GM12872 (cell line): ENCODE measurements around the gene TSKS.

Source experiments
- TF ChIP-seq, protein P1 (sequence below): IDR thresholded peaks from 3 replicates; pipeline ENCODE4 v1.5.1; 2011; ENCODE audit warnings: low read depth, mild to moderate bottlenecking, low read length, moderate library complexity; ENCODE audit not compliant: insufficient read depth

The TSKS gene

DNA sequence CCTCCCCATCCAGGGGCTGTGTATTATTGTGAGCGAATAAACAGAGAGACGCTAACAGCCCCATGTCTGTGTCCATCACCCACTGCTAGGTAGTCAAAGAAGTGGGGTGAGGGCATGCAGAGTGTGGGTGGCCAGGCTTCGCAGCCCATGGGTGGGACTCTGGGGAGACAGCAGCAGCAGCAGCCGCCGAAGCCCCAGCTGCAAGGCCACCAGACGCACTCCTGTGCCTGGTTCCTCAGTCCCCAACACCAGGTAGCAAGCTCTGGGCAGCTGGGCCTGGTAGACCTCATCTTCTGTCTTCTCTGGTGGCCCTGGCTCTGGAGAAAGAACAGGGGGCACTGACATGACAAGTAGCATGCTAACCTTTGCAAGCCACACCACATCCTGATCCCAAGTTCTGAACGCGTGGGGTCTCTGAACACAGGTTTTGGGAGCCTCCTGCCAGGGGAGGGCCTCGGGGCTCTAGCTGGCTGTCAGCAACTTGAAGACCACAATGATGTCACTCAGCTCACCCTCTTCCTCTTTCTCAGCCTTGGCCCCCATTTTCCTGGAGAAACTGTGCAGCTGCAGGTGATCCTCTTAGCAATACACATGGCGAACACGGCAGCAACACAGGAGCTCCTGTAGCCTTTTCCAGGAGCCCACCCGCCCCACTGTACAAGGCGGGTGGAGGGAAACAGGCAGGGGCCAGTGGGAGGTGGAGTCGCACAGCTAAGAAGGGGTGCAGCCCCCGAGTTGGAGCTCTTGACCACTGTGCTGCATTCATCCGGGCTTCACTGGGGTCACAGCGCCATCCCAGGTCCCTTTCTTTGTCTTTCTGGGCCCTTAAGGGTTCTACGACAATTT is 44.2 kb upstream of the TSKS start:
- TF ChIP-seq, protein P1, sequence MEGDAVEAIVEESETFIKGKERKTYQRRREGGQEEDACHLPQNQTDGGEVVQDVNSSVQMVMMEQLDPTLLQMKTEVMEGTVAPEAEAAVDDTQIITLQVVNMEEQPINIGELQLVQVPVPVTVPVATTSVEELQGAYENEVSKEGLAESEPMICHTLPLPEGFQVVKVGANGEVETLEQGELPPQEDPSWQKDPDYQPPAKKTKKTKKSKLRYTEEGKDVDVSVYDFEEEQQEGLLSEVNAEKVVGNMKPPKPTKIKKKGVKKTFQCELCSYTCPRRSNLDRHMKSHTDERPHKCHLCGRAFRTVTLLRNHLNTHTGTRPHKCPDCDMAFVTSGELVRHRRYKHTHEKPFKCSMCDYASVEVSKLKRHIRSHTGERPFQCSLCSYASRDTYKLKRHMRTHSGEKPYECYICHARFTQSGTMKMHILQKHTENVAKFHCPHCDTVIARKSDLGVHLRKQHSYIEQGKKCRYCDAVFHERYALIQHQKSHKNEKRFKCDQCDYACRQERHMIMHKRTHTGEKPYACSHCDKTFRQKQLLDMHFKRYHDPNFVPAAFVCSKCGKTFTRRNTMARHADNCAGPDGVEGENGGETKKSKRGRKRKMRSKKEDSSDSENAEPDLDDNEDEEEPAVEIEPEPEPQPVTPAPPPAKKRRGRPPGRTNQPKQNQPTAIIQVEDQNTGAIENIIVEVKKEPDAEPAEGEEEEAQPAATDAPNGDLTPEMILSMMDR: no peak

DNA sequence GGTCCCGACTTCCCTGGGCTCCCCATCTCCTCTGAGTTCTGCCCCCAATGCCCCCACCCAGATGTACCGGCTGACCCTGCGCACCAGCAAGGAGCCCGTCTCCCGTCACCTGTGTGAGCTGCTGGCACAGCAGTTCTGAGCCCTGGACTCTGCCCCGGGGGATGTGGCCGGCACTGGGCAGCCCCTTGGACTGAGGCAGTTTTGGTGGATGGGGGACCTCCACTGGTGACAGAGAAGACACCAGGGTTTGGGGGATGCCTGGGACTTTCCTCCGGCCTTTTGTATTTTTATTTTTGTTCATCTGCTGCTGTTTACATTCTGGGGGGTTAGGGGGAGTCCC is 43.5 kb upstream of the TSKS start:
- TF ChIP-seq, protein P1: no peak

DNA sequence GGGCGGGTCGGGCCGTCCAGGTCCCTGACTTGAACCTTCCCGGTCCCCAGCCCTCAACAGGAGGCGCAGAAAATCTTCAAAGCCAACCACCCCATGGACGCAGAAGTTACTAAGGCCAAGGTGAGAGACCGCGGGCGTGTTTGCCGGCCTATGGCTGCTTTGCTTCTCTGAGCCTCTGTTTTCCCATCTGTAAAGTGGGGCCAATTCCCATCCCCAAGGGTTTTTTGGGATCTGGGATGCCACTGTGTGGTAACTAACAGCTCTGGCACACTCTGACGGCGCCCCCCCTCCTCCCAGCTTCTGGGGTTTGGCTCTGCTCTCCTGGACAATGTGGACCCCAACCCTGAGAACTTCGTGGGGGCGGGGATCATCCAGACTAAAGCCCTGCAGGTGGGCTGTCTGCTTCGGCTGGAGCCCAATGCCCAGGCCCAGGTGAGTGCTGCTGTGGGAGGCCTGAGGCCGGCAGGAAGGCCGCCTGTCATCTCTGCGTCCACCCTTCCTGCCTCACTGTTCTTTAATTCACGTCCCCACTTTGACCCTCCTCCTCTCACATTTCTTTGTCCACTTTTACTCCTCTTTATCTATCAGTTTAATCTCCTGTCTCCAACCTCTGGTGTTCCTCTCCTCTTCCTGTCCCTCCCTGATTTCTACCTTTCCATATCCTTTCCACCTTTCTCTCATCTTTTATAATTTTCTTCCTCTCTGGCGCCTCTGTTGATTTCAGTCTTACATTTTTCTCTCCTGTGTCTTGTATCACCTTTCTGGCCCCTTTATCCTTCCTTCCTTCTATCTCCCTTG is 42.9 kb upstream of the TSKS start:
- TF ChIP-seq, protein P1: no peak

DNA sequence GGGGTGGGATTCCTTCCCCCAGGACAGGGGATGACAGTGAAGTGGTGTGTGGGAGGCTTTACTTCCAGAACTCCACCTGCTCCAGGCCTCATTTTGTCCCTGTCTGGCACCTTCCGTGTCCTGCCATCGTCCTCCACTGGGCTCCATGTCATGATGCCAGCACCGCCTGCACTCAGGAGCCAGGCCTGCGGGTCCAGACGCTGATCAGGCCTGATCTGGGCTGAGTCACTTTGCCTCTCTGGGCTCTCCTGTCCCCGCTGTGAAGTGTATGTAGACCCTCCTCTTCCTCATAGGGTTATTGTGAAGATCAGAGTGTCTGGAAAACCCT is 40.4 kb upstream of the TSKS start:
- TF ChIP-seq, protein P1: no peak

DNA sequence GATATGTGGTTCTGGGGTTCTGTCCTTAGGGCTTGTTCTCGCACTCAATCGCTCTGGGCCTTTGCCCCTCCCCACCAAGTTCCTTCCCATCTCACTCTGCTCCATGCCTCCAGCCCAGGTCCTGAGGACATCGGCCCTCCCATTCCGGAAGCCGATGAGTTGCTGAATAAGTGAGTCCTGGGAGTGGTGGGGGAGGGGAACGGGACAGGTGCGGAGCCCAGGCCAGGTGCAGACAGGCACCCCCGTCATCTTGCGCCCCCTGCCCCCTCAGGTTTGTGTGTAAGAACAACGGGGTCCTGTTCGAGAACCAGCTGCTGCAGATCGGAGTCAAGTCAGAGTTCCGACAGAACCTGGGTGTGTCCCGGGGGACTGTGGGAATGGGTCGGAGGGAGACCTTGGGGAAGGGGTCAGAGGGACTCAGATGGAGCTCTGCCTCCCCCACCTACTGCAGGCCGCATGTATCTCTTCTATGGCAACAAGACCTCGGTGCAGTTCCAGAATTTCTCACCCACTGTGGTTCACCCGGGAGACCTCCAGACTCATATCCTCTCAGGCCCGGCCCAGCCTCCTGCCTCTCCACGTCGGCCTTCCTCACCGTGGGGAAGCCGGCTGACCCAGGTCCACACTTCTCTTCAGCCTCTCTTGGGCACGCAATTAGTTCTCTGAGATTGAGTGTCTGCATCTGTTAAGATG is 39.9 kb upstream of the TSKS start:
- TF ChIP-seq, protein P1: no peak

DNA sequence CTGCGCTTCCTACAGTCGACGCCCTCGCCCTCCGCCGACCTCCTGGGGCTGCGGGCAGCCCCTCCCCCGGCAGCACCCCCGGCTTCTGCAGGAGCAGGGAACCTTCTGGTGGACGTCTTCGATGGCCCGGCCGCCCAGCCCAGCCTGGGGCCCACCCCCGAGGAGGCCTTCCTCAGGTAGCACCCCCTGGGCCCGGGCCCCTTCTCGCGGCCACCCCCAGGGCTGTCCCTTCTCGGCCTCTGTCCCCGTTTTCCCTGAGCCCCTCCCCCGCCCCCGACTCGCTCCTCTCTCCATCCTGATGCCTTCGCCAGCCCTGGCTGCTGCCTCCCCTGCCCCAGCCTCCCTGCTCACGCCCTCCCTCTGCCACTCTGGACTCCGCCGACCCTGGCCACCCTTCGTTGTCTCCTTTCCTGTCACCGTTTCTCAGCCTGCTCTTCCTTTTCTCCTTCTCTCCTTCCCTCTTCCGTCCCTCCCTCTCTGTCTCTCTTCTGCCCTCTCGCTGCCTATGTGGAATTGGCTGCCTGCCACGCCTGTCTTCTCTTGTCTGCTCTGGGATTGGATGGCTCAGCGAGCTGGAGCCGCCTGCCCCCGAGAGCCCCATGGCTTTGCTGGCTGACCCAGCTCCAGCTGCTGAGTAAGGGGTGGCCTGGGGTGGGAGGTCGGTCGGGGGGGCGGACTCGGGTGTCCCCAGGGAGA is 39.0 kb upstream of the TSKS start:
- TF ChIP-seq, protein P1: no peak
